Measurements from ENCODE around the gene JMJD4.

JMJD4 gene

GRCh38 chr1:227768640-227769039, 33.5 kb upstream of the JMJD4 start:
- DNase-seq = no peak

- DNase-seq = no peak
Observed at GRCh38 chr1:227768125-227768439, 33.0 kb upstream of the JMJD4 start.

GRCh38 chr1:227767401-227768124, 32.5 kb upstream of the JMJD4 start:
- no peak for DNase-seq

DNA sequence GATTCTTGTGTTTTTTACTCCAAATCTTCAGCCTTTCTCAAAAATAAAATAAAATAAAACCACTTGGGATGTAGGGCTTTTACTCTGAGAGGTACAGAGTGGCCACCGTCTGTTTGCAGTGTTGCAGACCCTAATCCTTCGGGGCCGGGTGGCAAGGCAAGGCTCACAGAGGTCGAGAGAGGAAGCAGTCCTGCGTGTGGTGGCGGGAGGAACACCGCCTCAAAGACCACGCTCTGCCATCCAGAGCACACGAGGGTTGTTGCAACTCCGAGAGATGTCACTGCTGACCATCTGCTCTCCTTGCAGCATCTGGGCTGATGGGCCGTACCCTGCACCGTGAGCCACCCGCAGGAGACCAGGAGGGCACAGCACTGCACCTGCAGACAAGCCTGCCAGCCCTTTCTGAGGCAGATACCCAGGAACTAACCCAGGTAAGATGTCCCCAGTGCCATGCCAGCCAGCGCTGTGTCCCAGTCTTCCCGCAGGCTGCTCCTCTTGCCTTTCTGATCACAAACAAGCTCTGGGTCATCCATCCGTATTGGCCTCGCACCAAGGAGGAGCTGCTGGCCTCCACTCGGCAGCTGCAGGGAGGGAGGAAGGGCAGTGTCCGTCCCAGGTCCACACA, 31.7 kb upstream of the JMJD4 start:
- DNase-seq = no peak

GRCh38 chr1:227766015-227766634, 31.0 kb upstream of the JMJD4 start:
- no peak for DNase-seq

DNA sequence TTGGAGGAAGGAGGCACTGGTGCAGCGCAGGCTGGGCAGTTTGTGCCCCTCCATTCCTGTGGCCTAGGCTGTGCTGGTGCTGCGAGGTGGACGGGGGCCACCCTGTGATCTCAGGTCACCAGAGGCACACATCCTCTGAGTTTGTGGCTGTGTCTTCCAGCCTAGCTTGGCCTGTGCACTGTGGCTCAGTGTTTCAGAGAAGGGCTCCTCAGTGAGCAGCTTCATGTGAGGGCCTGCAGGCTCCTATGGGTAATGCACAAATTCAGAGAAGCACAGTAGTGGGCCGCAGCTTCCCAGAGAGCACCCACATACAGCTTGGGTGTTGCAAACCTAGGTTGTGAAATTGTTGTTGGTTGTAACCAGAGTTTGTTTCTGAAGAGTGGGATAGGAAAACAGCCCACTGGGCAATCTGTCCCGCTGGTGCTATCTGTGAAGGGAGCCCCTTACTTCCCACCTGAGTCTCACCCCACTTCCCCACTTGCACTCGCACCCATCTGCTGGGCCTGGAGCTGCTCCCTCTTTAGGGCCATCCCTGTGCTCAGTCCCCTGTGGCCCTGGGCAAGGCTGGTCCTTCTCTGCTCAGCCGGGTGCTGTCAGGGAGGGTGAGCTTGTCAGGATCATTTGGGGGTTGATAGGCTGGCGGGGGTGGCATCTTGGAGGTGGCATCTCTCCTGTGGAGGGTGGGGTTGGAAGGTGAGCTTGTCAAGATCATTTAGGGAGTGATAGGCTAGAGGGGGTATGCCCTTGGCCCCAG, 30.3 kb upstream of the JMJD4 start:
- DNase-seq = no peak

- DNase-seq = no peak
Observed at GRCh38 chr1:227764019-227764391, 28.9 kb upstream of the JMJD4 start.

GRCh38 chr1:227763246-227764018, 28.3 kb upstream of the JMJD4 start:
- no peak for DNase-seq

DNA sequence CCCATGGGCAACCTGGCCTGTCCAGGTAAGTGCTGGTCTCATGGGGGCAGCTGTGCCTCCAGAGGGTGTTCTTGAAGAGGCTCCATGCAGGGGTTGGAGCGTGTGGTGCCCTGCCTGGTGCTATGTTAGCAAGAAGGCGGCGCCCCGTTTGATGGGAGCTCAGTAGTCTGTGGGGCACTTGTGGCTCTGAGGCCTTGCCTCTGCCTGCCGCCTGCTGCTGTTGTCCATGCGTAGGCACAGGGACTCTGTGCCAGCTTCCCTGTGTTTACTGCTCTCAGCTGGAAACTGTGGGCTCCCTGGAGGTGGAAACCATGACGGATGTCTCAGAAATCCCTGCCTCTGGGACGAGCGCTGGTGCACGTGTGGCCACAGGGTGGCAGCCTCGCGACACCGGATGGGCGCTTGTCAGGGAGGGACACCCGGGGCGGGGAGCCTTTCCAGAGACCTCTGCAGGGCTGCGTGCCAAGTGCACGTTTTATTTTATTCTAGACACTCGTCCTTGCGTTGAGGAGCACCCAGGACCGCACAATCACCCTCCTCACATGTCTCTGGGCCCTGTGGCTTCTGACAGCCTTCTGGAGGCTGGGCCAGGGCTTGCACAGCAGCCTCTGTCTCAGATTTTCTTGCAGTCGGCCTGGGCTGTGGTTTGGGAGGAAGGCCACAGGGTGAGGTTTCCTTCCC, 27.3 kb upstream of the JMJD4 start:
- DNase-seq = peak; percentile 8 to 77

DNA sequence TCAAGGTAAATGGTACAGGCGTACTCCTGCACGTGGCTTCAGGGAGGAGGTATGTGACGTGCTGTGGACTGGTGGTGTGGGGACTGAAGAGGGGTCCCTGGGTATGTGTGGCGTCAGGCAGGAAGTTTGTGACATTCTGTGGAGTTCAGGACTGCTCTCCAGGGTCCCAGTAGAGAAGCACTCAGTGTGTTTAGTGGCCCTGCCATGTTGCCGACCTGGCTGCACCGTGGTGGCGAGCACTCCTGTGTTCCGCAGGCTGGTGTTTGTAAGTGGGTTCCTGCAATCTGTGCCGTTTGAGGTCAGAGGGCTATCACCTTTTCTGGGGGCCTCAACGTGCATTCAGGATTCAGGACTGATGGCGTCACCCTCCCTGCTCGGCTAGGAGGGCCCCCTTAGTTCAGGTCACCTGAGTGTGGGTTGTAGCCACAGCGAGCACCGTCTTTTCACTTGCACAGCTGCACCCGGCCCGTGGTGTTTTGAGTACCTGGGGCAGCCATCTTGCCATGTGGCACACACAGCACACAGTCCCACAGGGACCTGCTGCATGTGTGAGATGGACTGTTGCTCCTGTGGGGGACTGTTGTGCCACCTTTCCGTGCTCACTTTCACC, 26.6 kb upstream of the JMJD4 start:
- no peak for DNase-seq

DNA sequence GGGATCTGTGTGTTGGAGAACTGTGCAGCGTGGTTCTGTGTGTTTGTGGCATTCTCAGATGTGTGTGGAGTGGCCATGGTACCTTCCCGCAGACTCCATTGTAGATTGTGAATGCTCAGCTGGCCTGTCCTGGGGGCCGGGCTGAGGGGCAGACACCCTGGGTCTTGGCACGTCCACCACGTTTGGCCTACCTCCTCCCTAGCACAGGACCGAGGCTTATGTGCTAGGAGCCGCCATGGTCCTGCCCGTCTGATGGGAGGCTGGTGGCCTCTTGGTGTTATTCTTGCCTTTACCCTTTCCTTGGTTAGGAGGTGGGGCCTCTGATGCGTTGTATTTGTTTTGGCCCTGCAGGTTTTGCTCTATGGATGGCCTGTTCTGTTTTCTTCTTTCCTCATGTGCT, 25.3 kb upstream of the JMJD4 start:
- DNase-seq = no peak

- no peak for DNase-seq
Observed at GRCh38 chr1:227759341-227760300, 24.5 kb upstream of the JMJD4 start.

- no peak for DNase-seq
Observed at GRCh38 chr1:227758366-227758765, 23.3 kb upstream of the JMJD4 start.

DNA sequence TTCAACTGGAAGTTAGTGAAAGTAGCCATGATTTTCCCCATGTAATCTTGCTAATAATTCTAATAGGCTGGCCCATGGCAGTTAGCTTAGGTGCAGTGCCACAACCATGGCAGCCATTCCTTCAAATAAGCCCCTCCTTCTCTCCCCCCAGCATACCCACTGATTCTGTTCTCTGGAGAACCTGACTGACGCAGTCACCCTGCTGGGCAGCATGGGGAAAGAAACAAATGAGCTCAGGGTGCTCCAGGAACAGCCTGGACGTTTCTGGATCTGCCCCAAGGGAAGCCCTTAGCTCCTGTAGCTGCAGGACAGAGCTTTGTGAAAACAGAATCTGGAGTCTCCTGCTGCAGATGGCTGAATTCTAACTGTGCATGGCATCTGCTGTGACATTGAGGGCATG, 22.7 kb upstream of the JMJD4 start:
- DNase-seq = no peak

DNA sequence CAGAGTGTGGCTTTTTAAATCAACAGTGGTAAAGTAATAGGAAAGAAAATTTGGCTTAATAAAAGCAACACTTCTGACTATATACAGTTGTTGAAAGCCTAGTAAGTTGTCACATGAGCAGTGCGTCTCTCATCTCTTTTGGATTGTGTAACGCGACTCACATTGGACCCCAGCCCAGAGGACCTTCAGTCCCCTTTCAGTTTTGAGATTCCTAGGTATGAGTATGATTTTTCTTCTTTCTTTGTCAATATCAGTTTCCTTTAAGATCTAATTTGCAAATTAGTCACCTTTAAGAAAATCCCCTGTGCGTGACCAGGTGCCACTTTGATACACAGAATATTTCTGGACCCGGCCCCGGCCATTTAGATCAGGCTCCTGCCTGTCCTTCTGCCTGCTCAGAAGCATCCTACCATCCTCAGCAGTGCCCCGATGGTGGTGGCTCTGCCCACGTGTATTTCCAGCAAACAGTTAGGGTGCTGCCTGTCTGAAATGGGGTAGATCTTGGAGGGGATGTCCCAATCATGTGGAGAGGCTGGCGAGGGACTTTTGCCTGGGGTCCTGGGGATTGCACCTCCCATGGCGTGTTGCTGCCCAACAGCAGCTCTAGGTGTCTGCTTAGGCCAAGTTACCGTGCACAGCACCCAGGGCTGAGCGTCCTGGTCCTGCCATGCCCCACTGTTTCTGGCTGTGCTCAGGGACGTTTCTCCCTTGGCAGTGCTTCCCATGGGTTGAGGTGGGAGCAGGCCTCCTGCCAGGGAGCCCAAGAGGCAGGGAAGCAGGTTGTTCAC, 21.3 kb upstream of the JMJD4 start:
- no peak for DNase-seq

GRCh38 chr1:227754958-227755357, 19.9 kb upstream of the JMJD4 start:
- DNase-seq = no peak

DNA sequence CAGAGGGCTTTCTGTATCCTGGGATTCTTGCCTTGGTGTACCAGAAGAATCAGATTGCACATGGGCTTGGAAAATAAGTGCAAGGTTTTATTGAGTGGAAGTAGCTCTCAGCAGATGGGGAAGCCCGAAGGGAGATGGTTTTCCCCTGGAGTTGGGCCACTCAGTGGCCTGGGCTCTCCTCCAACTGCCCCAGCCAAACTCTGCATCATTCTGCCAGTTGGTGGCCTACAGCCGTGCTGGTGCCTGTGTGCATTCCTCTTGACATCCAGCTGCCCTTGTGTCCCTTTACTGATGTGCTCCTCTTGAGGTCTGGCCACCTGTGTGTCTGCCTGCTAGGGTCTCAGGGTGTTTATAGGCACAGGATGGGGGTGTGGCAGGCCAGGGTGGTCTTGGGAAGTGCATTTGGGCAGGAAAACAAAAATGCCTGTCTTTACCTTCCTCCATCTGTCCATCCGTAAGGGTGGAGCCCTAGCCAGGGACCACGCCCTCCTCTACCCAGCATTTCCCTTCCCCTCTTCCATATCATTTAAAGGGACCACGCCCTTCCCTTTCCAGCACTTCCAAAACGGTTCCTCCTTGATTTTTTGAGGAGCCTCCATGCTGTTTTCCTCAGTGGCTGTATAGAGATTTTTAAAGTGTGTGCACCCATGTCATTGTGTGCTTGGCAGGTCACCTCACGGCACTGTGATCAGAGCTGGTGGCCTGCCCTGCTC, 19.1 kb upstream of the JMJD4 start:
- DNase-seq = peak; percentile 84 to 86

GRCh38 chr1:227749916-227750710, 15.0 kb upstream of the JMJD4 start:
- DNase-seq = no peak

All from NCI-H446 (cell line).